PC-3 (cell line): Measurements from ENCODE around the gene ADAMTSL1. TPM values are rescaled to one million over a fixed set of nuclear protein-coding genes. Genes with fewer than 3 reads are reported as not detected.

Source experiments
- ATAC-seq: fragments of 200-7000 bp; cut with Tn5 transposase; 2 replicates; pipeline ENCODE4 v1.9.1; 2020; ENCODE audit warnings: mild to moderate bottlenecking, moderate library complexity
- BruUV-seq: library from RNA; stranded (reverse); fragments of 400-500 nt; replicated peaks from 2 replicates; lab custom pipeline; 2021; lab: Mats Ljungman, UMichigan
- CTCF ChIA-PET: fragments of 300-600 bp; sonication (Branson Sonifier 250); formaldehyde crosslinking; loops from one replicate; lab custom pipeline; 2022; ENCODE audit warnings: antibody characterized with exemption; lab: Charles Lee
- POLR2A ChIA-PET: fragments of 300-600 bp; sonication (Branson Sonifier 250); formaldehyde crosslinking; loops from one replicate; lab custom pipeline; 2022; ENCODE audit warnings: antibody characterized with exemption; ENCODE audit not compliant: unreplicated experiment; lab: Charles Lee
- DNase-seq: peaks from one replicate; pipeline ENCODE4 v3.0.0-alpha.2; 2015
- H2AFZ ChIP-seq: fragments of 300-600 bp; sonication (generic); 2 replicates; pipeline ENCODE4 v1.6.0; 2016; ENCODE audit warnings: antibody characterized with exemption, low read length
- H3F3A ChIP-seq: fragments of 300-600 bp; sonication (generic); one replicate; pipeline ENCODE4 v1.6.0; 2017; ENCODE audit warnings: antibody characterized with exemption, low read length, control low read depth, mild to moderate bottlenecking; ENCODE audit not compliant: unreplicated experiment
- H3K27ac ChIP-seq: fragments of 300-600 bp; sonication (generic); 2 replicates; pipeline ENCODE4 v1.5.1; 2016; ENCODE audit warnings: mild to moderate bottlenecking, low read length
- H3K27me3 ChIP-seq: fragments of 300-600 bp; sonication (generic); 2 replicates; pipeline ENCODE4 v1.6.1; 2016; ENCODE audit warnings: low read length, mixed read lengths
- H3K36me3 ChIP-seq: fragments of 300-600 bp; sonication (generic); 2 replicates; pipeline ENCODE4 v1.6.1; 2016; ENCODE audit warnings: low read depth, mixed run types, low read length, mixed read lengths
- H3K4me1 ChIP-seq: fragments of 300-600 bp; sonication (generic); 2 replicates; pipeline ENCODE4 v1.5.1; 2016; ENCODE audit warnings: low read length; ENCODE audit not compliant: insufficient read depth
- H3K4me2 ChIP-seq: fragments of 300-600 bp; sonication (generic); 2 replicates; pipeline ENCODE4 v1.6.0; 2016; ENCODE audit warnings: low read length
- H3K4me3 ChIP-seq: fragments of 300-600 bp; sonication (generic); 2 replicates; pipeline ENCODE4 v1.5.1; 2016; ENCODE audit warnings: mild to moderate bottlenecking, low read length, mixed read lengths
- H3K79me2 ChIP-seq: fragments of 300-600 bp; sonication (generic); 2 replicates; pipeline ENCODE4 v1.6.1; 2017; ENCODE audit warnings: low read length, mixed read lengths
- H3K9ac ChIP-seq: fragments of 300-600 bp; sonication (generic); 2 replicates; pipeline ENCODE4 v1.6.0; 2016; ENCODE audit warnings: mild to moderate bottlenecking, low read length
- H3K9me2 ChIP-seq: fragments of 300-600 bp; sonication (generic); replicated peaks from 2 replicates; pipeline ENCODE4 v1.6.1; 2016; ENCODE audit warnings: mixed run types, low read length, mixed read lengths
- H3K9me3 ChIP-seq: fragments of 300-600 bp; sonication (generic); 2 replicates; pipeline ENCODE4 v1.6.1; 2016; ENCODE audit warnings: low read length, mixed read lengths
- H4K20me1 ChIP-seq: fragments of 300-600 bp; sonication (generic); 2 replicates; pipeline ENCODE4 v1.6.1; 2016; ENCODE audit warnings: low read length, mixed read lengths
- CTCF ChIP-seq: fragments of 300-600 bp; sonication (generic); conservative IDR thresholded peaks from 2 replicates; pipeline ENCODE4 v1.5.1; 2017; ENCODE audit warnings: antibody characterized with exemption, low read depth, mild to moderate bottlenecking, low read length
- EZH2 ChIP-seq: fragments of 300-600 bp; sonication (generic); IDR thresholded peaks from one replicate; pipeline ENCODE4 v1.6.1; 2017; ENCODE audit warnings: antibody characterized with exemption, mild to moderate bottlenecking, low read length; ENCODE audit not compliant: unreplicated experiment
- EZH2phosphoT487 ChIP-seq: fragments of 300-600 bp; sonication (generic); IDR thresholded peaks from 2 replicates; pipeline ENCODE4 v1.6.1; 2018; ENCODE audit warnings: mild to moderate bottlenecking, antibody characterized with exemption, low read length, borderline replicate concordance
- intact Hi-C: fragments of 100-400 bp; cut with micrococcal nuclease; formaldehyde crosslinking; loops from 2 replicates; pipeline ENCODE4 v1.9.0; 2023
- total RNA-seq: library from RNA; depleted of rRNA; stranded (reverse); fragments of >200 nt; gene quantifications from 2 replicates; pipeline ENCODE4 v1.2.3, GENCODE V29; 2014

ADAMTSL1 gene
- total RNA-seq, 1 experiment from 2014 or later = 0.26 TPM

- no peak overlapping the region for H3K9ac ChIP-seq
- no peaks in the 10 kb centered on the region for H3K79me2 ChIP-seq
- peaks cover 13% of the 10 kb centered on the region for H3K4me1 ChIP-seq
- DNase-seq (no peak), ATAC-seq (no peak)
- no peaks in the 10 kb centered on the region for H3K9me2 ChIP-seq
- BruUV-seq = no TSS peak
- no peak overlapping the region for H3K4me3 ChIP-seq
- no peak overlapping the region for H2AFZ ChIP-seq
- no peaks in the 10 kb centered on the region for H4K20me1 ChIP-seq
- CTCF ChIA-PET = no interaction called here
- H3F3A ChIP-seq = no peaks in the 10 kb centered on the region
- intact Hi-C loops = no loop called here
- TF ChIP-seq EZH2 (no peak), CTCF (no peak), EZH2phosphoT487 (no peak)
- no peaks in the 10 kb centered on the region for H3K9me3 ChIP-seq
- H3K4me2 ChIP-seq = no peak overlapping the region
- POLR2A ChIA-PET = no interaction called here
- H3K27ac ChIP-seq = no peak overlapping the region
- H3K36me3 ChIP-seq = no peaks in the 10 kb centered on the region
- no peaks in the 10 kb centered on the region for H3K27me3 ChIP-seq
Measured at GRCh38 chr9:18676525-18676924, 202.6 kb downstream of the ADAMTSL1 start.

GRCh38 chr9:18678821-18679590 lies 205.1 kb downstream of the ADAMTSL1 start:
- Histone ChIP-seq H3K9me3 (no peaks in the 10 kb centered on the region), H3K4me3 (no peak overlapping the region), H3K4me1 (no peaks in the 10 kb centered on the region), H3K4me2 (no peak overlapping the region), H3K27ac (no peak overlapping the region), H3F3A (no peaks in the 10 kb centered on the region), H3K36me3 (no peaks in the 10 kb centered on the region), H3K9ac (no peak overlapping the region), H3K27me3 (no peaks in the 10 kb centered on the region), H3K79me2 (no peaks in the 10 kb centered on the region), H4K20me1 (no peaks in the 10 kb centered on the region), H3K9me2 (no peaks in the 10 kb centered on the region), H2AFZ (no peak overlapping the region)
- no TSS peak for BruUV-seq
- intact Hi-C loops = no loop called here
- DNase-seq (no peak), ATAC-seq (no peak)
- TF ChIP-seq EZH2phosphoT487 = no peak
- TF ChIP-seq EZH2 = no peak
- TF ChIP-seq CTCF = no peak
- POLR2A ChIA-PET = no interaction called here
- CTCF ChIA-PET = no interaction called here

- BruUV-seq = no TSS peak
- no peaks in the 10 kb centered on the region for H3K36me3 ChIP-seq
- TF ChIP-seq CTCF (no peak), EZH2phosphoT487 (no peak), EZH2 (no peak)
- intact Hi-C loops = no loop called here
- H3K9ac ChIP-seq = no peak overlapping the region
- ChIA-PET CTCF (no interaction called here), POLR2A (no interaction called here)
- H3K4me2 ChIP-seq = no peak overlapping the region
- ATAC-seq = no peak
- no peak overlapping the region for H2AFZ ChIP-seq
- H3F3A ChIP-seq = no peaks in the 10 kb centered on the region
- no peak overlapping the region for H3K4me3 ChIP-seq
- no peaks in the 10 kb centered on the region for H3K9me2 ChIP-seq
- no peak for DNase-seq
- no peak overlapping the region for H3K27ac ChIP-seq
- H3K79me2 ChIP-seq = no peaks in the 10 kb centered on the region
- H4K20me1 ChIP-seq = no peaks in the 10 kb centered on the region
- H3K4me1 ChIP-seq = no peaks in the 10 kb centered on the region
- H3K9me3 ChIP-seq = no peaks in the 10 kb centered on the region
- H3K27me3 ChIP-seq = no peaks in the 10 kb centered on the region
Measured at GRCh38 chr9:18682907-18683306, 209.0 kb downstream of the ADAMTSL1 start.
